Ecto neural progenitor cell (in vitro differentiated cells): ENCODE data around the gene RYR2.
A peak's percentile ranks its signal among the peaks of the same experiment; 100 is the strongest.

Experiments
- DNase-seq: peaks from one replicate; pipeline ENCODE4 v3.0.0-alpha.2; 2018; ENCODE audit warnings: low spot score

RYR2 gene

GRCh38 chr1:237041795-237042525 is at the start of gene RYR2:
Gene RYR2, plus strand, starts transcription at chr1:237042184. Its CDS starts 338 bp downstream, at chr1:237042522.
- peak; percentile 85 for DNase-seq

GRCh38 chr1:236992449-236992848 is 49.5 kb upstream of the RYR2 start:
- DNase-seq = no peak

- no peak for DNase-seq
Measured at GRCh38 chr1:236994450-236994849, 47.5 kb upstream of the RYR2 start.

GRCh38 chr1:236997361-236997760 is 44.6 kb upstream of the RYR2 start:
- DNase-seq = no peak

GRCh38 chr1:236997882-236998281 is 44.1 kb upstream of the RYR2 start:
- no peak for DNase-seq

GRCh38 chr1:236998546-236998945 is 43.4 kb upstream of the RYR2 start:
- no peak for DNase-seq

GRCh38 chr1:237000191-237000590 is 41.8 kb upstream of the RYR2 start:
- DNase-seq = no peak

GRCh38 chr1:237003516-237003915 is 38.5 kb upstream of the RYR2 start:
- DNase-seq = no peak

GRCh38 chr1:237004116-237004515 is 37.9 kb upstream of the RYR2 start, which contains the start of gene MT1HL1:
Gene MT1HL1, minus strand, starts transcription at chr1:237004441. Its CDS starts 69 bp downstream, at chr1:237004372.
- no peak for DNase-seq

GRCh38 chr1:237005674-237006073 is 36.3 kb upstream of the RYR2 start:
- no peak for DNase-seq

- no peak for DNase-seq
Measured at GRCh38 chr1:237007147-237007881, 34.7 kb upstream of the RYR2 start.

GRCh38 chr1:237009611-237010010 is 32.4 kb upstream of the RYR2 start:
- no peak for DNase-seq

GRCh38 chr1:237011432-237011831 is 30.6 kb upstream of the RYR2 start:
- no peak for DNase-seq

- DNase-seq = no peak
Measured at GRCh38 chr1:237012361-237012760, 29.6 kb upstream of the RYR2 start.

GRCh38 chr1:237012788-237013383 is 29.1 kb upstream of the RYR2 start:
- no peak for DNase-seq

- no peak for DNase-seq
Measured at GRCh38 chr1:237013608-237014007, 28.4 kb upstream of the RYR2 start.

- no peak for DNase-seq
Measured at GRCh38 chr1:237016626-237017025, 25.4 kb upstream of the RYR2 start.

GRCh38 chr1:237018896-237019295 is 23.1 kb upstream of the RYR2 start:
- DNase-seq = no peak

- no peak for DNase-seq
Measured at GRCh38 chr1:237025358-237026074, 16.5 kb upstream of the RYR2 start.

- DNase-seq = no peak
Measured at GRCh38 chr1:237029240-237029639, 12.7 kb upstream of the RYR2 start.

- DNase-seq = no peak
Measured at GRCh38 chr1:237029850-237030535, 12.0 kb upstream of the RYR2 start.

GRCh38 chr1:237031480-237031879 is 10.5 kb upstream of the RYR2 start:
- no peak for DNase-seq
